Stimulated activated CD4-positive, alpha-beta T cell treated with anti-CD3 and anti-CD28 coated beads, Interleukin-15, amount 100 ng/mL, for 1 hour (primary cell): ENCODE data around the gene SMYD1.
"Not testable (repeated sequence)": the region's sequence is repeated elsewhere in the genome, so short reads cannot be mapped to it uniquely, and the experiment has no call there.

ENCODE experiments used
- DNase-seq, 2 donors: peaks; one replicate each; pipeline ENCODE4 v3.0.0-alpha.2; 2020; ENCODE audit warnings: low read depth in 1 of 2, low spot score in 1 of 2

SMYD1 gene

DNA sequence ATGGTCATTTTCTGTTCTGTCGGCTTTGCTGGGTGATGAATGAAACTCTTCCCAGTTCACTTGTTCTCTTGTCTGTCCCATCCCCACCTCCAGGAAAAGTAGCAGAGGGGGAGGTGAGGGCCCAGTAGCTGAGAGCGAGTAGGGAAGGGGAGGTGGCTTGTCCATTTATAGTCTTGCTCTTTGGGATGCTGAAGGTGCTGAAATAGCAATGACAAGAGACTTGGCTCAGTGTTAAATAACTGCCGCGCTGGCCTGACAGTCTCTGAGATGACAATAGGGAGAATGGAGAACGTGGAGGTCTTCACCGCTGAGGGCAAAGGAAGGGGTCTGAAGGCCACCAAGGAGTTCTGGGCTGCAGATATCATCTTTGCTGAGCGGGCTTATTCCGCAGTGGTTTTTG, at the start of gene SMYD1:
Gene SMYD1, plus strand, starts transcription at position 228 of the 400 bp plus-strand sequence. Its CDS starts 40 bp downstream, at position 268.
- DNase-seq, result no peak

DNA sequence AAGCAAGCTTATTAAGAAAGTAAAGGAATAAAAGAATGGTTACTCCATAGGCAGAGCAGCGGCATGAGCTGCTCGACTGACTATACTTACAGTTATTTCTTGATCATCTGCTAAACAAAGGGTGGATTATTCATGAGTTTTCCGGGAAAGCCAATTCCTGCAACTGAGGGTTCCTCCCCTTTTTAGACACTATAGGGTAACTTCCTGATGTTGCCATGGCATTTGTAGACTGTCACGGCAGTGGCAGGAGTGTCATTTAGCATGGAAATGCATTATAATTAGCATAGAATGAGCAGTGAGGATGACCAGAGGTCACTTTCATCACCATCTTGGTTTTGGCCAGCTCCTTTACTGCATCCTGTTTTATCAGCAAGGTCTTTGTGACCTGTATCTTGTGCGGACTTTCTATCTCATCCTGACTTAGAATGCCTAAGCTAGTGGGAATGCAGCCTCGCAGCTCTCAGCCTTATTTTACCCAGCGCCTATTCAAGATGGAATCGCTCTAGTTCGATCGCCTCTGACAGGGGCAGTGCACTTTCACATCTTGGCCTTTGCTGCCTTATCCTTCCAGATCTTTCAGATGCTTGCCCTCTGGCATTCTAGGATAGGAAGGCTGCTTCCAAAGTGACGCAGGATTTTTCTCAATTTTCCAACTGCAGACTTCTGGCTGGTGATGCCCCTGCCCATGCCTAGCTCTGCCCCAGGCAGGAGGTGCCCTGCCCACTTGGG, 49.4 kb upstream of the SMYD1 start:
- DNase-seq, result not testable (repeated sequence)

DNA sequence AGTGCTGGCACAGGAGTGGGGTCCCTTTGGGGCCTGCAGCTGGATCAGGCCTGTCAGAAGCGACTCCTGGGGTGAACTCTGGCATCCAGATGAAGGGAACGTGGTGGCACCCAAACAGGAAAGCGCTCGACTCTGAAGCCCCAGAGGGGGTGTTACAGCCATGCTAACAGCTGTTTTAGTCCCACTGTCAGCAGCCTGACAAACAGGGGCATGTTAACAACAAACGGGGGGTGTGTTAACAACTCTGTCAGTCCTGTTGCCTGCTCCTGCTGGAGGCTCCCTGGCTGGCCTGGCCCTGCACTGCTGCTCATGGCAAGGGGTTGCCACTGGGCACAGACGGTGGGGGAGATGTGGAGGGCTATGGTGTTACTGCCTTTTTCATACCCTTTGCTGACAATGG, 48.7 kb upstream of the SMYD1 start:
- DNase-seq, result no peak

DNA sequence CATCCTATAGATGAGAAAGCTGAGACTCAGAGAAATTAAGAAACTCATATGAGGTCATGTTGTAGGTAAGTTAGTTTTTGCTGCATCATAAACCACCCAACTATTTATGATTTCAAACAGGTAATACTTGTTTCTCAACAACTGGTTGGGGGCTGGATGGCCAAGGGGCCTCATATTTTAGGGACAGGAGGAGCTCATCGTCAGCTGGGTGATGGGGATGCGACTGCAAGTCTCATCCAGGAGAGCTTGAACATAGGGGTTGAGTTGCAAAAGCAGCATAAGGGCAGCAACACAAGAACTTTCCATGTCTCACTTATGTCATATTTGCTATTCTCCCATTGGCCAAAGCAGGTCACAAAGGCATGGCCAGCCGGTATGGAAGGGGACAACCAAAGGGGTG, 47.6 kb upstream of the SMYD1 start:
- DNase-seq, result no peak

DNA sequence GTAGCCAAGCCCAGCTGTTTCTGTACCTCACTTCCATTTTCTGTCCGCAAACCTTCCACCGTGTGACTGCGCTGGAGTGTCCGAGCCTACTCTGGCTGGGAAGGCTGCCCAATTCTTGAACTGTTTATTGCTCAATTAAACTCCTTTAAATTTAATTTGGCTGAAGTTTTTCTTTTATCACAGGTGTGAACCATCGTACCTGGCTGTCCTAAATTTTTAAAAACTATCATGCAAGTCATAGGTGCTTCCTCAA, 45.0 kb upstream of the SMYD1 start:
- no peak for DNase-seq

DNA sequence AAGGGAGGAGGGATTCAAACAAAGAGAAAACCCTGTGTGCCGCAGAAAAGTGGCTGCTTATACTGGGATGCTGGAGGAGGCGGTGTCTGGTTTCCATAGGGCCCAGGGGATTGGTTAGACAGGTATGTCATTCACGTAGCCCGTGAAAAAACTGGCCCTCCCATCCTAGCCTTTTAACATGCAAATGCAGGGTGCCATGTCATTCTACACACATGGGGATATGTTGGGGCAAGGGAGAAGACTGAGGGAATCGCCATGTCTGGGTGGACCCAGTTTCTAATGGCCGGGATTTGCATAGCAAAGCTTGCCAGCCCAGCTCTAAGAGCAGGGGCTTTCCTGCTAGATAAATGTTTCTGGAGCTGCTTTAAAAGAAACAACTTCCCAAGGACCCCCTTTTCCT, 43.1 kb upstream of the SMYD1 start:
- no peak for DNase-seq

DNA sequence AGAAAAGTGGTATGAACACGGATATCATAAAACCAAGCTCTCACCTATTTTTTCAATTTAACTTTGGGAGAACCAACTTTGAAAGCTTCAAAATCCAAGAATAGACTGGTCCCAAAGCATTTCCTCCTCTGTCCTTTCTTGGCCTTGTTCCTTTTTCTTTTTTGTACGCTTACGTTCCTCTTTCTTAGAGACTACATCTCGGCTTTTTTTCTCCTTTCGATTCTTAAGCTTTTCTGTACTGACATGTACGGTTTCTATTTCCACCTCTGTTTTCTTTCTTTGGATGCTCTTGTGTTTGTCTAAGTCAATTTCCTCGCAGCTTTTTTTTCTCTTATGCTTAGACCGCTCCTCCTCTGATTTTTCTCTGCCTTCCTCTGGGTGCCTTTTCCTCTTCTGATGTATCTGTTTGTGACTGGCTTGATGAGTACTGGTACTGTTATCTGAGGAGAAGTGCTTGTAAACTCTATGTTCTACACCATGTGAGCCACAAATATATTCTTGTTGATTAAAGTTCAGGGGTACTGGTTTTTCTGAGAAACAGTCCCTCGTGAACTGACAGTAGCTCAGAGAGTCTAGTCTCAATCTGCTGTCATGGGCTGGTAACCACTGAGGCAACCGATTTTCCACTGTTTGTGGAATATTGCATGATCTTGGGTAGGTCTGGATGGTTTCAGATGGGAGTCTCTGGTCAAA, 39.8 kb upstream of the SMYD1 start:
- no peak for DNase-seq

DNA sequence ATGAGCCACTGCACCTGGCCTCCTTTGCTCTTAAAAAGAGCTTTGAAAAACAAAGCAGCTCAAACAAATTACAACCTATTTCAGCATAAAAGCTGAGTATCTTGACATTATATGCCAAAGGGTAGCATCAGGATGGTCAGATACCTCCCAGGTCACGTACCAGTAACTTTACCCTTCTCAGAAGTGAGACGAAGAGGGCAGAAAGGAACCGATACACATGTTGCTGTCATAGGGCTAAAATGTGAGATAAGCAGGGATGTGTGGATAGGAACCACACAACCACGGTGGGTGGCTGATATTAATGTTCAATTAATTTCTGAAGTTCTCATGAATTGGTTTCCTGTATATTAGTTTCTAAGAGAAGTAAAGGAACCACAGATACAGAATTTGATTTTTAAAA, 38.7 kb upstream of the SMYD1 start:
- DNase-seq, result no peak

DNA sequence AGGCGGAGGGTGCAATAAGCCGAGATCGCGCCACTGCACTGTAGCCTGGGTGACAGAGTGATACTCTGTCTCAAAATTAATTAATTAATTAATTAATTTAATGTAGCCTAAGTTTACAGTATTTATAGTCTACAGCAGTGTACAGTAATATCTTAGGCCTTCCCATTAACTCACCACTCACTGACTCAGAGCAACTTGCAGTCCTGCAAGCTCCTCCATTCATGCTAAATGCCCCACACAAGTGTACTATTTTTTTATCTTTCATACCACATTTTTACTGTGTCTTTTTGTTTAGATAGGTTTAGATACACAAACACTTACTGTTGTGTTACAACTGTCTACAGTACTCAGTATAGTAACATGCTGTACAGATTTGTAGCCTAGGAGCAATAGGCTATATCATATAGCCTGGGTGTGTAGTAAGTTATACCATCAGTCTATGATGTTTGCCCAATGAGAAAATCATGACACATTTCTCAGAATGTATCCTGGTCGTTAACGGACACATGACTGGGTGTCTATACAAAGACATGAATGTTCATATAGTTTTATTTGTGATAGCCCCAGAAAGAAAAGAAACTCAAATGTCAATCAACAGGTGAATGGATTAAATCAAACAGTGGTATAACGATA, 35.4 kb upstream of the SMYD1 start:
- no peak for DNase-seq

DNA sequence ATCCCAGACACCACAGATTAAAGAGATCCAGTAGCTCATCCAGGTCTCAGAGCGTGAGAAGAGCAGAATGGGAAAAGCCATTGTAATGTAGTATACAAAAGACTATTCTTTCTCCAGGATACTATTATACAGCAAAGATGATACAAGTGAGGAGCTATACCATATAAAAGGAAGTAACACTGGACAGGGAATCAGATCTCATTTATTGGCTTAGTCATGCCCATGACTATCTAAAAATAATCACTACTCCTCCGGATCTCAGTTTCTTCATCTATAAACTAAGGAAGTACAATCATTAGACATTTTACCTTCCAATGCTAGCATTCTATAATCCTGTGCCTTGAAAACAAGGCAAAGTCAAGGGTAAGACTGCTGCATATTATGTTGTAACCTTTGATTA, 31.4 kb upstream of the SMYD1 start:
- DNase-seq, result no peak

DNA sequence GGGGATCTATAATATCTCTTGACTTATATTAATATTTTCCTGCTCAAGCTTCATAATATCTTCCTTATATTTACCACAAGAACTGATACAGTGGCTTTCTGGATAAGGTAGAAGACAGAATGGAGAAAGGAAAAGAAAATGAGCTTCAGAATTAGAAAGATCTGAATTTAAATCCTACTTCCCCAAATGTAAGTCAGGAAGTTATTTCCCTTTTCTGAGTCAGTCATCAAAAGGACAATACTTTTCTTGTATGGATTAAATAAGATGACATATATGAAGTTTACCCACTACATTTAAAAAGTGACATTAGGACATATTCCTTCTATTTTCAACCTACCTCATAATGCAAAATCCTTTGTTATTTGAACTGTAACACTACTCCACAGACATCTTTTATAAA, 31.0 kb upstream of the SMYD1 start:
- DNase-seq, result no peak

DNA sequence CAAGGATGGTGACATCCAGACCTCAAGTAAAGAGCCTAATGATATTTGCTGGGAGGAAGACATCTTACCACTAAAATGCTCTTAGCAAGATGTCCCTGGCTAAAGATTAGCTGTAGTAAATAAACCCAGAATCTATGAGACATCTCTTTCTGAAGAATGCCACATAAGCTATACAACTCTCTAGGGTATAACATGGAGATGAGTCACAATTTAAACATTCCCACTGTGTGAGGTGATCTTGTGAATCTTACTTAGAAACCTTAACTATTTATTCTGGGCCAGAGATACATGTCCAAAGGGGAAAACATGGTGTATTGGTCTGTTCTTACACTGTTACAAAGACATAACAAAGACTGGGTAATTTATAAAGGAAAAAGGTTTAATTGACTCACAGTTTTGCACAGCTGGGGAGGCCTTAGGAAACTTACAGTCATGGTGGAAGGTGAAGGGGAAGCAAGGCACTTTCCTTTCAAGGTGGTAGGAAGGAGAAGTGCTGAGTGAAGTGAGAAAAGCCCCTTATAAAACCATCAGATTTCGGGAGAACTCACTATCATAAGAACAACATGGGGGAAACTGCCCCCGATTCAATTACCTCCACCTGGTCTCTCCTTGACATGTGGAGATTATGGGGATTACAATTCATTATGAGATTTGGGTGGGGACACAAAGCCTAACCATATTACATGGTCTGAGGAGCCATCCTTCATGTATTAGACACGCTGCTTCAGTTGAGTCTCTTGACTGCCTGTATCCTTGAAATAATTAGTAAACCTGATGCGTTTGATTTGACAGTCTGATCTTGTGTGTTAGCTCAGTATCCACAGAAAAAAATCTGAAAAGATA, 29.1 kb upstream of the SMYD1 start:
- no peak for DNase-seq

DNA sequence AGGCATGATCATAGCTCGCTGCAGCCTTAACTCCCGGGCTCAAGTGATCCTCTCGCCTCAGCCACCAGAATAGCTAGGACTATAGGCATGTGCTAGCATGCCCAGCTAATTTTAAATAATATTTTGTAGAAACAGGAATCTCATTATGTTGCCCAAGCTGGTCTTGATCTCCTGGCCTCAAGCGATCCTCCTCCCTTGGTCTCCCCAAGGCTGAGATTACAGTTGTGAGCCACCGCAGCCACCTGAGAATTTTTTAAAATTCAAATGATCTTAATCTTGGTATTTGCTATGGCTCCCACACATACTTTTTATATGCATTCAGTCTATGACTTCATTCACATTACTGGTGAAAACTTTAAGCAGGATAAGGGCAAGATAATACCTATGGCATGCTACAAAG, 25.1 kb upstream of the SMYD1 start:
- no peak for DNase-seq

DNA sequence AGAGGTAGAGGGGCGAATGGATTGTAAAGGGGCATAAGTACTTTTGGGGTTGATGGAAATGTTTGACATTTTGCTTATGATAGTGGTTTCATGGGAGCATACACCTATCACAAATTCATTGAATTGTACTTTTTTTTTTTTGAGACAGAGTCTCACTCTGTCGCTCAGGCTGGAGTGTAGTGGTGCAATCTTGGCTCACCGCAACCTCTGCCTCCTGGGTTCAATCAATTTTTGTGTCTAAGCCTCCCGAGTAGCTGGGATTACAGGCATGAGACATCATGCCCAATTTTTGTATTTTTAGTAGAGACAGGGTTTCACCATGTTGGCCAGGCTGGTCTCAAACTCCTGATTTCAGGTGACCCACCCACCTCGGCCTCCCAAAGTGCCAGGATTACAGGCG, 22.1 kb upstream of the SMYD1 start:
- DNase-seq, result not testable (repeated sequence)

DNA sequence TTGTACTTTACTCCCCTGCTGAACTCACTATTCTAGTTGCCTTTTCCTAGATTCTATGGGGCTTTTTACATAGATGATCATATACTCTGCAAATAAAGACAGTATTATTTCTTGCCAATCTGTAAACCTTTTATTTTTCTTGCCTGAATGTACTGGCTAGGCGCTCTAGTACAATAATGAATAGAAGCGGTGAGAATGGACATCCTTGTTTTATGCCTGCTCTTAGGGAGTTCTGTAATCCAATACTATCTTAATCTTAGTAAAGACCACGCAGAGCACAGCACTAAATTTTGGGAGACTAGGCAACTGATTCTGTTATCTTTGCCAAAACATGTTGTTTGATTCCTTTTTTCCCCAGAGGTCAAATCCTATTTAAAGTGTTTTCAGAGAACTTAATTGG, 19.1 kb upstream of the SMYD1 start:
- DNase-seq, result no peak

DNA sequence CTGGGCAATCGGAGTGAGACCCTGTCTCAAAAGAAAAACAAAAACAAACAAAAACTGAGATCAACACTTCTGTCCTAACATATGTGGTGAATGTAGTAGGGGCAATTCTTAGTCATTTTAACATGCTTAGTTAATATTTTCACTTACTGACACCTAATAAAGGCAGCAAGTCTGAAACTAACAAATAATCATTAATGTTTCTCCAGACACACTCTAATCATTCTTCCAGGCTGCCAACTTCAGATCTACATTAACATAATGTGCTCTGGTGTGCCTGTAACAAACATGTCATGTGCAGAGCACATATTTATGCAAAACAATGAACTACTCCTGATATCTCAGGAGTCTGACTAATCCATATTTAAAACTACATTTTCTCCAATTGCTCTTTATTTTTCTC, 18.0 kb upstream of the SMYD1 start:
- DNase-seq, result no peak

DNA sequence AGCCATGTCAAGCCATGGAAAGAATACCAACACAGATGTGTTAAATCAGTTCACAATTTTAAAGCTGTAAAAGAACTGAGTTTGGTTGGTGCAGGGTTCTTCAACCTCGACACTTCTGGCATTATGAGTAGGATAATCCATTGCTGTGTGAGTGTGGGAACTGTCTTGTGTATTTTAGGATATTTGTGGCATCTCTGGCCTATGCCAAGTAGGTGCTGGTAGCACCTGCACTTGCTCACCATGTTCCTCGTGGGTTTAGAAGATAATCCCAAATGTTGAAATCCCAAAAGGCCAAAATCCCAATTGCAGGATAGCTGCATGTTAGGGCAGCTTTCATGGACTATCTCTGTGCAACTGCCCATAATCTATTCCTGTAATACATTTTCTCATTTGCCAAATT, 15.8 kb upstream of the SMYD1 start:
- DNase-seq, result no peak

DNA sequence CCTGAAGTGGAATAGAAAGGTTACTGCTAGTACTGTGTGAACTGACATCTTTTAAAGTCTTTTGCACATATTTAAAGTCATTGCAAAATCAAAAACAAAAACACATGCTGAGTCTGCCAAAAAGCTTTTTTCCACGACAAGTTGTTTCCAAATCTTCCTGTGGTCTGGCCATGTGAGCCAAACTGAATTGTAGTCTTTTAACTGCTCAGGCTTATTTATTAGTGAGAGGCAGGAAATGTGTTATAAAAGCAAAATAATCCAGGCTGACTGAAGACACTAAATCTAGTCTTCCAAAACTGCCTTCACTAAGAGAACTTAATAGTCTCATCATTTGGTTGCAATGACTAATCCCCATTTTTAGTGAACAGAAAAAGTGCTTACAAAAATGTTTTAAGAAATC, 14.3 kb upstream of the SMYD1 start:
- DNase-seq, result no peak

DNA sequence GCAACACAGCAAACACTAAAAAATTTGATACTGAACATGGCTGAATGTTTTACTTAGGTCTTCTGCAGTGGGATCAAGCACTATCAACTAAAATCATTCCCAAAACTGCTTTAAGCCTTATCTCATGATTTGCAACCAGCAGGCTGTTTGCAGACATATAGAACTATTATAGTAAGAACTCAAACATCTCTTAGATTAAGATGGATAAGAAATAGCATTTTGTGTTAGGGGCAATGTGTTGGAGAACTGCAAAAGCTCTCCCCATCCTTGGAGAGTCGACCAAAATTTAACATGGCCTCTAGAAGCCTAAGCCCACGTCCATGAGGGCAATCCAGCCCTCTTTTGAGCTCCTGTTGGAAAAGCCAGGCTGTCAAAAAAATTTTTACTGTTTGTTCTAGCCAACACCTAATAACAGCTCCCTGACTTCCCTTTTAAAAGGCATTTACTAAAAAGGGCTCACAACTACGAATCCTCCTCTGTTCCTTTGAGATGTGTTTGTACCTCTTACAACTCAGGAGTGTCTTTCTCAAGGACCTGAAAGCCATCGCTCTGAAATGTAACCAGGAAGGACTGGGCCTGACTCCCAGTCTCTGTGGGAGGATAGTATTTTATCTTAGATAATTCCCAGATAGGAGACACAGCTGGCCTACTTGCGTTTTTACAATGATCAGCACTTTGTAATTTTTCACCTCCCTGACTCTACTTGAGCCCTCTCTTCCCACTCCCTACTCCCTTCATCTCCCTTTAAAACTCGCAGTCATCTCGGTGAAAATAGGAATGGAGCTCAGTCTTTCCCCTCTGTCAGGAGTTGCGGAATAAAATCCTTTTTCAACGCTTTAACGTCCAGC, 13.5 kb upstream of the SMYD1 start:
- no peak for DNase-seq

DNA sequence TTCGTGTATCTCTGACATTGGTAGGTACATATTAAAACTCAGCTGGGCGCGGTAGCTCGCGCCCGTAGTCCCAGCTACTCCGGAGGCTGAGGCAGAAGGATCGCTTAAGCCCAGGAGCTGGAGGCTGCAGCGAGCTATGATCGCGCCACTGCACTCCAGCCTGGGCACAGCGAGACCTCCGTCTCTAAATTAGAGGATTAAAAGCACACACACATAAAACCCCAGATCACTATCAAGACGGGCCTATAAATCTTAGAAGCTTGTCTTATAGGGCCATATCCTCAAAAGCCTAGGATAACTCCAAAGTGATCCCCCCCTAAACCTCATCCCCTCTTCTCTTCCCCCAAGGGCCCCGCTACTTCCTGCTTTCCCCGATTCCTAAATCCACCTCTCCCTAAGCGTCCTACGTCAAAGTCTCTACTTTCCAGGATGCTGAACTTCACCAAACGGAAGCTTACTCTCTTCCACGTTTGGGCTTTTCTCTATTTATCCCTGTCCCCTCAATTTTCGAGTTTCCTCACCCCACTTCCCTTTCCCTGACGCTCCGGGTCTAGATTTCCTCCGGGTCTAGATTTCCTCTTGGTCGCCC, 12.7 kb upstream of the SMYD1 start:
- DNase-seq, result no peak
